T-helper 2 cell treated with Interferon-gamma antibody and Interleukin-4, amounts not matched to agents 100 ng/mL and 5 ng/mL, for 36 hours (primary cell): ENCODE data around the gene FGFRL1. TPM values are rescaled to one million over a fixed set of nuclear protein-coding genes. Genes with fewer than 3 reads are reported as not detected.
"Not testable (repeated sequence)": the region's sequence is repeated elsewhere in the genome, so short reads cannot be mapped to it uniquely, and the experiment has no call there.

ENCODE experiments used
- intact Hi-C: fragments of 100-400 bp; cut with micrococcal nuclease; formaldehyde crosslinking; loops from one replicate; pipeline ENCODE4 v1.15.1; 2023
- total RNA-seq: library from RNA; stranded (reverse); gene quantifications from 2 replicates; pipeline ENCODE4 v1.2.3, GENCODE V29; 2022

FGFRL1 gene
- total RNA-seq, 1 donor from 2014 or later: 16.1 TPM

GRCh38 chr4:991451-992296 is 19.8 kb upstream of the FGFRL1 start:
- intact Hi-C loops: no loop called here

- intact Hi-C loops: no loop called here
These were observed 18.9 kb upstream of the FGFRL1 start for GRCh38 chr4:992297-993110.

- intact Hi-C loops: no loop called here
These were observed 18.1 kb upstream of the FGFRL1 start, which contains the start of gene SLC26A1 for GRCh38 chr4:993111-994029. SLC26A1 (minus strand) TSS chr4:993404; CDS start chr4:991703, 1,701 bp downstream.

GRCh38 chr4:995311-996026 is 16.0 kb upstream of the FGFRL1 start:
- intact Hi-C loops: no loop called here

- intact Hi-C loops: no loop called here
These were observed 15.1 kb upstream of the FGFRL1 start for GRCh38 chr4:996030-996996.

DNA sequence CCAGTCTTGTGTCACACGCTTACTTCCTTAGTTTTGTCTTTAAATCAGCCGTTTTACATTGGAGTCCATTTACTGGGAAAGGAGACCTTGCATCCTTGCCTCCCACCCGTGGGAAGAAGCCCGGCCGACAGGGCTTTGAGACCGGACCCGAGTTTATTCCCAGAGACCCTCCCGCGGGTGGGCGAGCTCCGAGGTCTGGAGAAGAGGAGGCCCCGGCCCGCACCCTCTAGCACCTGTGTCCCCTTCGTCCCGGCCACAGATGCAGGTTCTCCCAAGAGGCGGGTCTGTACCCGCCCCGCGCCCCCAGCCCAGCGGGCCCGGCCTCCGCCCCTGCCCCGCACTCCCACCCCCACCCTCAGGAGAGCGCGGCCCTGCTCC is 14.4 kb upstream of the FGFRL1 start:
- intact Hi-C loops: no loop called here

DNA sequence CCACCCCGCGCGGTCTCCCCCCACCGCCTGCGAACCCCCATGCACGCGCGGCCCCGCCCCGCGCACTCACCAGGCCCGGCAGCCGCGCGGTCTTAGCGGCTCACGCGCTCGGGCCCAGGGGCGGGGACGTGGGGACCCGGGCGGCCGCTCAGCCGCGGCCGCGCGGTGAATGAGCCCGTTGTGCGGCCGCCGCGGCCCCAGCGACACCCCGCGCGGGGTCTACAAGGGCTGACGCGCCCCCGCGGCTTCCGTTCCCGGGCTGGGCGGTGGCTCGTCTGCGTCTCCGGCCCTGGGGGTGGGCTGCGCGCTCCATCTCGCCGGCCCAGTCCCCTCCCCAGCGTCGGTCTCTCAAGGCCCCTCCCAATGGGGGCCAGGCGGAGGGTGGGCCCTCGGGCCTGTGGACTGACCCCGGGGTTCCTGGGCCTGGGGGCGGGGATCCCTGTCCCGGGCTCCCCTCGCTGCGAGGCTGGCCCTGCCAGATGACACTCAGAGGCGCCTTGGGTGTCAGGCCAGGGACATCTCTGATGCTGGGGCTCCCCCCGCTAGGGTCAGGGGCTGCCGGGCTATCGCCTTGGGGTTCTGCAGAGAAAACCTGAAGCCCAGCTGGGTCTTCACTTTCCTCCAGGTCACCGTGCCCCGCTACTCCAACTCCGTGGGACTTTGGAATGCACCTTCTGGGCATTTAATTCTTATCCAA is 13.9 kb upstream of the FGFRL1 start:
- intact Hi-C loops: no loop called here

DNA sequence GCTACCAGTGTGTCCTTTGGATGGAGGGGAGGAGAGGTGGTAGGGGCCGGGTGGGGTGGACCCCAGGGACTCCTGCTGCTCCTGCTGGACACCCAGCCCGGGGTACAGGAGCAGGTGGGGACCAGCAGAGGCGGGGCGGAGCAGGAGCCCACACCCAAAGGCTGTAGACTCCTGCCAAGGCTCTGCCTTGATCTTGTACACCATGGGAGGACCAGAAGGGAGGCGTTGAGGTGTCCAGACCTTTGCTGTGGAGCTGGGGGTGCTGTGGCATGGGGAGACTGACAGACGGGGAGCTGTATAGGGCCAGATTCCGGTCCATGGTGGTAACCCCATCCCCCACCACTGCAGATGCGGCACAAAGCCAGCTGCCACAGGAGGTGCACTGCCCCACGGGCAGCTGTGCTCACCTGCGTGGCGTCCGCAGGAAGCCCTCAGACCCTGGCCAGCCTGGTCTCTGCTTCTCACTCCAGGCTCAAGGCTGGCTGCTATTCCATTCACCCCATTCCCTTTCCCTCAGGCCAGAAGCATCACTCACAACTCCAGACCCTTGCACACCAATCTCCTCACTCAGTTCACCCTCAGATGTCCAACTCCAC is 13.2 kb upstream of the FGFRL1 start:
- intact Hi-C loops: no loop called here

GRCh38 chr4:999240-999863 is 12.1 kb upstream of the FGFRL1 start:
- intact Hi-C loops: not testable (repeated sequence)

DNA sequence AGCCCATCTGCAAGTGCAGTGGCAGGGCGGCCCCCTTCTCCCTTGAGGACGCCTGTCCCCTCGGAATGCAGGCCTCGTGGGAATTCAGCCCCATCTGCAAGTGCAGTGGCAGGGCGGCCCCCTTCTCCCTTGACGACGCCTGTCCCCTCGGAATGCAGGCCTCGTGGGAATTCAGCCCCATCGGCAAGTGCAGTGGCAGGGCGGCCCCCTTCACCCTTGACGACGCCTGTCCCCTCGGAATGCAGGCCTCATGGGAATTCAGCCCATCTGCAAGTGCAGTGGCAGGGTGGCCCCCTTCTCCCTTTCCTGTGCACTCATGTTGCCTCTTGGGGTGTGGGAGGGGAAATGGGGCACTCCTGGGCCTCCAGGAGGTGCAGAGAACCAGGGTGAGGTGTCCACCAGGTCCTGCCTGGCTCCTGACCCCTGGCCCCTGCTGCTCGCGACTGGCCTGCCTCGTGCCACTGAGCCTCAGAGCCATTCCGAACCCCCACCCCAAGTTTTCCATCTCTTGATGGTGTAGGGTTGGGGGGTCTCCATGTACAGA is 11.5 kb upstream of the FGFRL1 start:
- intact Hi-C loops: no loop called here

- intact Hi-C loops: no loop called here
These were observed 10.7 kb upstream of the FGFRL1 start for GRCh38 chr4:1000686-1001260.

DNA sequence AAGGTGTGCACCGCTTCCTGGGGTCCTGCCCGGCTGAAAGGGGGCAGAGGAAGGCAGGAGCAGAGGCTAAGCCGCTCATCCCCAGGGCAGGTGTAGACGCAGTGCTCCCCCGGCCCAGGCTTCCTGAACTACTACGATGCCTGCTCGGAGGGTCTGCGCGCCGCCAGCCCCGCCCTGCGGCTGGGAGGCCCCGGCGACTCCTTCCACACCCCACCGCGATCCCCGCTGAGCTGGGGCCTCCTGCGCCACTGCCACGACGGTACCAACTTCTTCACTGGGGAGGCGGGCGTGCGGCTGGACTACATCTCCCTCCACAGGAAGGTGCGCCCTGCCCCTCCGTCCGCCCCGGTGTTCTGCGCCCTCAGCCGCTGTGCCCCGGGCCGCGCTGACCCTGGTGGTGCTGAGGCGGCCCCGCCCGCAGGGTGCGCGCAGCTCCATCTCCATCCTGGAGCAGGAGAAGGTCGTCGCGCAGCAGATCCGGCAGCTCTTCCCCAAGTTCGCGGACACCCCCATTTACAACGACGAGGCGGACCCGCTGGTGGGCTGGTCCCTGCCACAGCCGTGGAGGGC is 9.8 kb upstream of the FGFRL1 start:
- intact Hi-C loops: no loop called here

GRCh38 chr4:1002131-1002630 is 9.2 kb upstream of the FGFRL1 start:
- intact Hi-C loops: no loop called here

- intact Hi-C loops: no loop called here
These were observed 8.7 kb upstream of the FGFRL1 start for GRCh38 chr4:1002631-1003251.

- intact Hi-C loops: no loop called here
These were observed 8.0 kb upstream of the FGFRL1 start for GRCh38 chr4:1003271-1004070.

DNA sequence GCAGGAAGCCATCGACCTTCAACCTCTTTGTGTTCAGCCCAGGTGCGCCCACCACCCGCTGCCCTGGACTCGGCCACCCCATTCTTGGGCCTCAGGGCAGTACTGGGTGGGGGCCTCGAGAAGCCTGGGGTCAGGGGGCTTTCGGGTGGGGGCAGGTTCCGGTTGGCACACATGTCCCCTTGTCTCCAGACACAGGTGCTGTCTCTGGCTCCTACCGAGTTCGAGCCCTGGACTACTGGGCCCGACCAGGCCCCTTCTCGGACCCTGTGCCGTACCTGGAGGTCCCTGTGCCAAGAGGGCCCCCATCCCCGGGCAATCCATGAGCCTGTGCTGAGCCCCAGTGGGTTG is 7.4 kb upstream of the FGFRL1 start:
- intact Hi-C loops: no loop called here
